HK-2 (cell line): ENCODE measurements around the gene NFIX.

Experiments used
- DNase-seq: peaks from one replicate; pipeline ENCODE4 v3.0.0-alpha.2; 2018; ENCODE audit not compliant: unreplicated experiment

The NFIX gene

DNA sequence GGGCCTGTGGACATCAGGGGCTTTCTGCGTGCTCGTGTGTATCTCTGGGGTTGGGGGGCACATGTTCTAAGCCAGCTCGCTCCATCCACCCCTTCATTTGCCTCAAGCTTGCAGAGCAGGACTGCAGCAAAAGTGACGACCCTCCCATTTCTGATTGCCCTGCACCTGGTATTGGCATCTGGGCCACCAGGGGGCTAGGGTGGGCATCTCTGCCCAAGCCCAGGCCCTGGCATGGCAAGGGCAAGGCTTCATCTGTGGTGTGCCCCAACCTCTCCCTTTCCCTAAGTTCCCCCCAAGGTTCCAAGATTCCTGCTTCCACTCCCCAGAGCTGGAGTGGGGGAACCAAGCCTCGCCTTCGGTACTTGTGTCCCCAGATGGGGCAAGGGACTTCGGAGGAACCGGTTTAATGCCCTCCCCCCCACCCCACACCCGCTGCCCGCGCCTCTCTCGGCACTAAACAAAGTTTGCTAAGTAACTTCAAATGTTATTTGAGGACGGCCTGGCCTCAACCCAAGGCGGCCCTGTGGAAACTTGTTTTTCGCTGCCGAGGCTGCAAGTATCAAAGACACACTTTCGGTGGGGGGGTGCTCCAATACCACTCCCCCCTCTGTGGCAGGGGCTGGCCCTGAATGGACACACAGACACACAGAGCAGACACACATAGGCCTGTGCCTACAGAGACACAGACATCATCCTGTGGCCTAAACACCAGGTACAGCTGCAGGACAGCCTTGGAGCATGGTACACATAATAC is 12.2 kb downstream of the NFIX start:
- DNase-seq: no peak

DNA sequence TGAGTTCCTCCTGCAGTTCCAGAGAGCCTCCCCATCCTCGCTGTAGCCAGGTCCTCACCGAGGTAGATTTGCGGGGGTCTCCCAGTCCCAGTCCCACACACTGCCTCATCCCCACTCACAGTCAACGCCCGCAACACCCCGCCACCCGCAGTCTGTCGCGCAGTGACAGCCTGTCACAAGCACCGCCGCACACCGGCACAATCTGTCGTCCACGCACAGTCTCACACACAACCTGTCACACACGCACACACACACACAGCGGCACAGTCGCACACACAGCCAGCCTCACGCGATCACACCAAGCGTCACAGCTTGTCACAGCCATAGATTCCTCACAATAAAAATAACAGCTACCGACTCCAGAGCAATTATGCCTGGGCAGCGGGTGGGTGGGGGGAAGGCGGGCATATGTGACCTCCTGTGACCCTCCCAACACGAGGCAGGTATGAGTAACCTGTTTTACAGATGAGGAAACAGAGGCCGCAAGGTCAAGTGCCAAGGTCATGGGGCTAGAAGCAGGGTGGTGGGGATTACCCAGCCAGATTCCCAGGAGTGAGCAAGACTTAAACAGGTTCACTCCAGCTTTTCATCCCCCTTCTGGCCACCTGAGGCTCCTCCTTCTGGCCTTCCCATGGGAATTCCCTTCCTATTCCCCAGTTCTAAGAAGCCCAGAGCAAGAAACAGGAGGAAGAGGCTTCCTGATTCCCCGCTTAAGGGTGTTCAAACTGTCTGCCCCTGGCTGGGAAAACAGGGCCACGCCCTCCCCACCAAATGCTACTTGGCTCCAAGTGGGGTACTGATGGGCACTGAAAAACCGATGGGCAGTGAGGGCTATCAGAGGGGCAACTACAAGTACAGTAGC is 13.9 kb downstream of the NFIX start:
- DNase-seq: no peak

DNA sequence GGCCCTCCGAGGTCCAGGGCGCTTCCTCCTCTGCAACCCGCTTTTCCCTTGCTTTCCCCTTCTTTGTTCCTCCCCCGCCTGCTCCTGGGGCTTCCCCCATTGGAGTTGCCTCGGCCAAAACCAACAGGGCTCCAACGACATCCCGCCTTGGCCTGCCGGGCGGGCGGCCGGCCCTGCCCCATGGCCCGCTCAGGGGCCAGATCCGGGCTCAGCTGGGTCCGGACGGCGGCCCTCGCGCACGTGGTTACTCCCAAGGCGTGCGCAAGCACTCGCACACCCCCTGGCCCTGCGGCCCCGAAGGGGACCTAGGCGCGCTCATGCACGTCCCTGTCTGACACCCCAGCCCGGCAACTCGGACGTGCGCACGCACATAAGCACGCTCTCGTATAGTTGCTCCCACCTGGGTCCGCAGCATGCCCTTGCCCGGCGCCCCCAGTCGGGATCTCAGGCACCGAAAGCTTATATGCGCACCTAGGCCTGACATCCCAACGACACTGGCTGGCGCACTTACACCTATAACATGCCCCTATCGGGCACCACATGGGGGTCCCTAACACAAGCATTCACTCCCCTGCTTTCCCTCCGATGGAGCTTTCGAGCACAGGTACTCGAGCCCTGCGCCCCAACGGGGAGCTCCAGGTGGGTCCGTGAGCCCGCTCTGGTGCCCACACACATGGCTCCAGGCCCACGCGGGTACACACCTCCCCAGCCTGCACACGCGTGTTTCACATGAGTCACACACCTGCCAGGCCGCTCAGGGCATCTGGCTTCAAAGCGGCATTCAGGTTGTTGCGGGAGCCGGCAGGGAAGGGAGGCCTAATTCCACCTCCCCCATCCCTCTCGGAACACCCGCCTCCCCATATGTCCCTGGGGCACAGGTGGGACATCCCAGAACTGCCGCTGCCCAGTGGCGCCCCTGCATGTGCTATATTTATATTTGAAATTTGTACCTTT is 15.0 kb downstream of the NFIX start:
- DNase-seq: no peak

DNA sequence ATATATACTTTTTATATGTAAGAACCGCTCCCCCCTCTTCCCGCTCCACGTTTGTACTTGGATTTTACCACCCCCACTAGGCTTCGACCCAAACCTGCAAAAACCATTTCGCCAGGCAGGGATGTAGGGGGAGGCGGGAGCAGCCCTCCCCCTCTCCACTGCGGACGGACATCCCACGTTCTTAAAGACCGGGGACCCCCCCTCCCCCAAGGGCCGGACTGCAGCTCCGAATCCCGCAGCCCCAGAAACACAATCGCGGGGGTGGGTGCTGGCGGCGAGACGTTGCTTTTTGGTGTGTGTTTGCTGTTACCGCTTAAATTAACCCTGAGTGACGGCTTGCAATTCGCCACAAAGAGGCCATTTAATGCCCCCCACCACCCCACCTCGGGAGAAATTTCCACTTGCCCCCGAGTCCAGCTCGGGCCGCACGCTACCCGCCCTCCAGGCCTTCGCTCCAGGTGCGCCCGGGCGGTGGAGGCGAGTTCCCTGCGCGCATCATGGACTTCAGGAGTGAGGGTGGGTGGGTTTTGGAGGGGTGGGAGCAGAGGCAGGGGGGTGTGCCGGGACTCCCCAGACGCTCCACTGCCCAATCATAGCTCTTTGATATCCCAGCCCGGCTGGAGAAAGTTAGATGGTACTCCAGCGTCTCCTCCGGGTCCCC is 15.8 kb downstream of the NFIX start:
- no peak for DNase-seq

DNA sequence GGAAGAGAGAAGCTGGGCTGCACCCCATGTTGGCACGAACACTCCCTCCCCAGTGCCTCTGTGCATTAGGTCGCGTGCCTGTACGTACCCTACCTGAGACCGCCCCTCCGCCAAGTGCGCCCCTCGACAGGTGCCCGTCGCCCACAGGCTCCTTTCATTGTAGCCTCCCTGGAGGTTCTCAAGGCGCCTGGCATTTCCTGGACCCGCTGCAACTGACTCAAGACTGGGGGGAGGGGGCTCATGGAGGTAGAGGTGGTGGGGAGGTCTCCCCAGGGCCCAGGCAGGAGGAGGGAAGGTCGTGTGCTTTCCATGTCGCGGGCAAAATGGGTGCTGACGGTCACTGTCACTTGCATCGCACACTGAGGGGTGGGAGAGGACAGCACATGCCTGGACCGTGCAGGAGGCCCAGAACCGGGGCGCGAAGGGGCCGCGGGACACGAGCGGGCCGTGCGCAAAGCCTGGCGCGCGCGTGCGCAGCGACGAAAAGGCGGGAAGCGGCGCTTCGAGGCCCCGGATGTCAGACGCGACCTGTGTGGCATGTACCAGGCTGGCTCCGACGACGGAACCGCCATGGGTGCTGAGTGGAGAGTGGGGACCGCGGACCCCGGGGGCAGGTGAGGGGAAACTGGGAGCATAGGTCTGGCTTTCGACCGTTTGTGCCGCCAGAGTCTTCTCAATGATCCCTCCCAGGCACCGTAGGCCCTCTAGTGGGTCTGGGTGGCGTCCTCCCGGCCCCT is 16.5 kb downstream of the NFIX start:
- no peak for DNase-seq

DNA sequence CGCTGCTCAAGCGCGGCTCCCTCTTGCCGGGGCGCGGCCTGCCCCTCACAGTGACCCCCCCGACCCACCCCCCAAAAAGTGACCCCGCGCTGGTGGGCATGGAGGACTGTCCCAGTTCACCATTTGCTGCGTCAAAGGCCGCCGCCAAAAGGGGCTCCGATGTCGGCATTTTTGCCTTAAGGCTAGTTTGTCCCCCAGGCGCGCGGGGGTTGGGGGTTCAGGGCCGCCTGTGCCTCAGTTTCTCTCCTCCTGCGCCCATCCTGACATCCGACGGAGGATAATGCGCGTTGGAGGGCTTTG is 17.1 kb downstream of the NFIX start:
- DNase-seq: no peak

DNA sequence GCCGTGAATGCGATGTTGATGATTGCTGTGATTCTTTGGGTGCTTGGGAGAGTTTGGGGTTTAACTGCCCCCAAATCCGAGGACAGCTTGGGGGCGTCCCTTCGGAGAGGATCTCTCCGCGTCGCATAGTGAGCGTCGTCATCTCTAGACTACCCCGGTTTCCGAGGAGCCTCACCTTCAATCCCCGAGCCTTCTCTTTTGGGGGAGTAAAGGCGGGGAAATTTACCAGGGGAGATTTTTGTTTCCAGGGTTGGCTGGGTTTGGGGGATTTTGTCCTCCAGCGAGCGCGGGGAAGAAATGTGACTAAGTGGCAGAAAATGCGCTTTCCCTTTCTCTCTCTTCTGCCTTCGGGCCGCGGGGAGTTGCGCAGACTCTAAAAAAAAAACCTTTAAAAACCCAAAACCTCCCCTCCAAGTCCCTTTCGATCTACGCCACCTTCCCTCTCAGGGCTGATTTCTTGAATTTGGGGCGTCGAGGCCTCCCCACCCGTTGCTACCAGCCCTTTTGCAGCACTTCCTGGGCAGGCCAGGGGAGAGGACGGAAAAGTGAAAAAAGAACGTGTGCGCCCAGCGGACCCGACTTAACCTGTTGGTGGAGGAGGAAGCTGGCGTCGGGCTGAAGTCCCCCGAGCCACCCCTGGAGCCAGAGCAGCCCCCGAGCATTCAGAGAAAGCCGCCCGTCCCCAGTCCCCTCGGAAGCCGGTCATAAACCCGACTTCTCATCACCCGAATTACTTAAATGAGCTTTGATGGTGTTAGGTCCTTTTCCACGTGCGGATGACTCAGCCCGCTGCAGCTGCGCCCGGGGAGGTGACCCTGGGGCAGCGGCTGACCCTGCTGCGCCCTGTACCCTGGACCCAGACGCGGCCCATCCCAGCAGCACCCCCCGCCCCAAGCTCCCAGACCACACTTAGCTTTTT is 17.7 kb downstream of the NFIX start:
- DNase-seq: peak; percentile 58

DNA sequence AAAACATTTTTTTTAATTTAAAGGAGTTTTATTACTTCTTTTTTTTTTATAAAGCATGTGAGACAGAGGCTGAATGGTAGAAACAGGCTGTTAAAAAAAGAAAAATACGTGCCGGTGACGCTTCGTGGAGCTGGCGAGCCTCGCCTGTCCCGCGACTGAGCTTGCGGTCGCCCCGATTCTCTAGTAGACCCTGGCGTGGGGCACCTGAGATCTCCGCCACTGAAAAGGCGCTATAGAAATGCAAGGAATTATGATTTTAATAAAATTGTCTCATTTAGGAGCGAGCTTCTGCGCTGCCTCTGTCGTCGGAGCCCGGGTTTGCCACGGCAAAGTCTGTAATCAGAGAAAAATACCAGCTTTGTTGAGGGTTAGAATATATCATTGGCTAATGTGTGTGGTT is 18.4 kb downstream of the NFIX start:
- DNase-seq: no peak

DNA sequence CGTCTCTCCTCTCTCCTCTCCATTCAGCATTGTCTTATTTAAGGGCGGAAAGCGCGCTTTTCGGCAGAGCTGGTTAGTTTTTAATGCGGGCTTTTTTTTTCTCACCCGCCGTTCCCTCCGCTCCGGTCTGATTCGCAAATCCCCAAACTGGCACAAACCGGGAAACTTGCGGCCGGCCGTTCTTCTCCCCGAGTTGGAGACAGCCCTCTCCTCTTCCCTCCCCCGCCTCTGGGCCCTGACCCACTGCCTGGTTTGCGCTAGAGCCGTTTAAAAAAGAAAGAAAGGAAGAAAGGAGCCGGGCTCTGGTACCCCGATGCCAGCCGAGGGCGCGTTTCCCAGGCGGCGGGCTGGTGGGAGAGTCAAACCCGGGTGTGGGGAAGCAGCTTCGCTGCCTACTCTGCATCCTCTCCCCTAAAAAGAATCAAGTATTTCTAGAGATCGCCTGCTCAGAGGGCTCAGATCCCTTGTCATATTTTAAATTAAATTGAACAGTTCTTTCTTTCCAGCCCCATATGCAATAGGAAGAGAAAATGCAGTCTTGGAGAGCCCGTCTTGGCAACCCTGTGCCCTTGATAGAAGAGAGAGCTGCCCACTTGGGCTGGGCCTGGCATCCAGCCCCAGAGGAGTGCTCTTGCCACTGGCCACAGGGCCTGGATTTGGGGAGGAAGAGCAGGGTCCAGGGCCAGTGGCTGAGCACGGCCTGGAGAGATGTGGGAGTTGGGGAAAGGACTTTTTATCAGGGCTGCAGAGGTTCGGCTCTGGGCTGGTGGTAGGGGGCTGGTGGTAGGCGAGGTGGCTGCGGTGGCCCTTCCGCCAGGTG is 19.0 kb downstream of the NFIX start:
- no peak for DNase-seq

DNA sequence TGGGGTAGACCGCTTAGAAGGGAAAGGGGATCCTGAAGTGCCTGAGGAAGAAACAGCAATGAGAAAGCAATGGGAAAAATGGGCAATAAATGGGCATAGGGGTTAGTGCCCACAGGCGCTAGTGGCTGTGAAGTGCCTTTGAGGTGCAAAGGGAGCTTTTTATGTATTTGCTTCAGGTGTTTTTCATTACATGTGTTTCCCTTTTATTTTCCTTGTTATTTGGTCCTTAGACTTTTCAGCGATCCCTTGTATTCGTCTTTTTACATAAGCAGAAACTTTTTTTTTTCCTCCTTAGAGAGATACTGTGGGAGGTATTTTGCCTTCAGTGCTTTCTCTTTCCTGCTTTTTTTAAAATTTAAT is 19.6 kb downstream of the NFIX start:
- DNase-seq: no peak

DNA sequence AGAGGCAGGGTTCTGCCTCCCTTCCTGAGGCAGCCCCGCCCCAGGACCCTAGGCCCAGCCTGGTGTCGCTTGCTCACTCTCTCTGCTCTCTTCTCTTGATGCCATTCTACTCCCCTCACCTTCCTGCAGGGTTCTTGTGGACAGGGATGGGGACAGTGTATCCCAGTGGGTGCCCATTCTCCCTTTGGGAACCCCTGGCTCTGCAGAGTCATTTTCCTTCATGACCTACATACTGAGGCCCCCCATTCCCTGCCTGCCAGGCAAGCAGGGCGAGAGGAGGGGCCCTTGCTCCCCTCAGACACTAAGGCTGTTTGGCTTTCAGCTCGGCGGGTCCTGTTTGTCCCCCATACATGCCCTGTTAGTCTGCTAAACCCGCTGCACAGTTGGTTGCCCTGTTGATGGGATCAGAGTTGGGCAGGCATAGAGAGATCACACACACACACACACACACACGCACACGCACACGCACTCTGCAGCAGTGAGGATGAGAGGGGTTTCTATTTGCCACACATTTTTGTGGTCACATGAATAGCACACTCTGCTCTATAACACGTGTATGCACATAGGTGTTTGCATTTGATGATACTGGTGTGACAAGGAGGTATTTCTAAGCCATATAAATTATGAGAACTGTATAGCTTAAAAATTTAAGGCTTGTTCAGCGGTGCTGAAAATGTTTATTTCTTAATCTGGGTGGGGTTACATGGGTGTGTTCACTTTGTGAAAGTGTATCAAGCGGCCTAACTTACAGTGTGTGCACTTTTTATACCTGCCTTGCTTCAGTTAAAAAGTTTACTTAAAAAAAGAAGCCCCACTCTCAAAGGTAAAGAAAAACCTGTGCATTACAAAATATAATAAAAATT is 20.3 kb downstream of the NFIX start:
- DNase-seq: no peak

DNA sequence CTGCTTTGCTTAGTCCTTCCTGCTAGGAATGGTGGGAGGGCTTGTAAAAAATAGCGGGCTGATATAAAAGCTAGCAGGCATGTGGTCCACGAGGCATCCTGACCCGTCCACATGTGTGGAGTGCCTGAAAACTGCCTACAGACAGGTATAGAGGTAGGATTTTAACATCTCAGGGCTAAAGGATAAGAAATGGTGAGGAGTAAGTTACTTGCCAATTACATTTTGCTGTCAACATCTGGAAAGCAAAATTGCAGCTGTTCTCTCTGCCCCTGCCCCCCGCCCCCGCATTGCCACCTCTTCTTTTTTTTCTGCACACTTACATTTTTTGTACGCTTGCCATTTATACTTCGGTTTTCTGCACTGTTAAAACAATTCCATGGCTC is 21.0 kb downstream of the NFIX start:
- DNase-seq: no peak

DNA sequence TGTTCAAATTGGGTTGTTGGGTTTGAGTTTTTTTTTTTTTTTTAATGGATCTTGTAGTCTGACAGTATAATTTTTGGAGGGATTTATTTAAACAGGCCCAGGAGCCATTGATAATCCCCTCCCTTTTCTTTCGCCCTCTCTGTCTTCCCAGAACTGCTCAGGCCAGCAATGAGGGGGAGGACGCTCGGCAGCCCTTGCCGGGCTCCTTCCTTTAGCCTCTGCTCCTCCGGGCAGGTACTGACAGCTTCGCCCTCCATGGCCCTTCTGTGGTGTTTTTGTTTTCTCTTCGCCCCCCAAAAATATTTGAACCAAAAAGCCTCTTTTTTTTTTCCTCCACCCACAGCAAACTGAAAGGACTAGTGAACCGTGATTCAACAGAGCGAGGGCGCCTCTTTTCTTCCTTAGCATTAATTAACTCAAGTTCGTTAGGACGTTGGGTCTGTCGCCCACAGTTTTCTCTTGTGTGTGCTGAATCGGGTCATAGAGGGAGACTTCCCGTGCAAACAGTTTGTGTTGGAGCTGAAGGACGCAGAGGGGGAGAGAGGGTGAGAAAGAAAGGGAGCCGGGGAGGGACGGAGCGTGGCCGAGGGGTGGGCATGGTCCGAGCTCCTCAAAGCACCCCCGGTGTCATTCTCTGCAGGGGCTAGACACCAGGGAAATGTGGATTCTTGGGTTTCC is 21.5 kb downstream of the NFIX start:
- no peak for DNase-seq

DNA sequence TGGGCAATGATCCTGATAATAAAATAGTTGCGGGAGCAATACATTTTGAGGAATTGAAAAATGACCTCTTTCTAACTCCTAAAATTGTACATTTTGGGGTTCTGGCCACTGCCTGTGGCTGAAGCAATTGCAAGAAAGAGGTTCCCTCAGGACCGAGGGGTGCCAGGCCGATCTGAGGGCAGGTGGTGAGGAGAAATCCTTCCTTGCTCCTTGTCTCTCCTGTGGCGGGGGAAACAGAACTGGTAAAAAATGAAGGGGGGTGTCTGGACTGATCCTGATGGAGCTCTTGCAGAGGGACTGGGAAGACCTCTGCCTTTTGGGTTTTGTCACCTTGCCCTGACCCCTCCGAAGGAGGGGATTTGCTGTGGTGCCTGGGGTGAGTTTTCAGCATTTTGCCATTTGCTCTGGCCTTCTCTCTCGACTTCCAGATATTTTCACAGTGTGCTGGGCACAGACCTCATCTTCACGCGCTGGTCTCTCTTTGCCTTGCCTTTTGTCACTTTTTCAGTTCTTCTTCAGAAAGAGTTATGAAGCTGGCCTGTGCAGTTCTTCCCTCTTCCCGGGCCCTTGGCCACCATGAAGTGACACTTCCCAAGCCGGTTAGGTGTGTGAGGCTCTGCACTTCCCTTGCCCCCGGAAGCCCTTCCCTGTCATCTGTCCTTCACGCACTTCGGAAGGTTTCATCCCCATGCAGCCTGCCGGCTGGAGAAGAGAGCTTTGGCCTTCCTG is 22.2 kb downstream of the NFIX start:
- no peak for DNase-seq

DNA sequence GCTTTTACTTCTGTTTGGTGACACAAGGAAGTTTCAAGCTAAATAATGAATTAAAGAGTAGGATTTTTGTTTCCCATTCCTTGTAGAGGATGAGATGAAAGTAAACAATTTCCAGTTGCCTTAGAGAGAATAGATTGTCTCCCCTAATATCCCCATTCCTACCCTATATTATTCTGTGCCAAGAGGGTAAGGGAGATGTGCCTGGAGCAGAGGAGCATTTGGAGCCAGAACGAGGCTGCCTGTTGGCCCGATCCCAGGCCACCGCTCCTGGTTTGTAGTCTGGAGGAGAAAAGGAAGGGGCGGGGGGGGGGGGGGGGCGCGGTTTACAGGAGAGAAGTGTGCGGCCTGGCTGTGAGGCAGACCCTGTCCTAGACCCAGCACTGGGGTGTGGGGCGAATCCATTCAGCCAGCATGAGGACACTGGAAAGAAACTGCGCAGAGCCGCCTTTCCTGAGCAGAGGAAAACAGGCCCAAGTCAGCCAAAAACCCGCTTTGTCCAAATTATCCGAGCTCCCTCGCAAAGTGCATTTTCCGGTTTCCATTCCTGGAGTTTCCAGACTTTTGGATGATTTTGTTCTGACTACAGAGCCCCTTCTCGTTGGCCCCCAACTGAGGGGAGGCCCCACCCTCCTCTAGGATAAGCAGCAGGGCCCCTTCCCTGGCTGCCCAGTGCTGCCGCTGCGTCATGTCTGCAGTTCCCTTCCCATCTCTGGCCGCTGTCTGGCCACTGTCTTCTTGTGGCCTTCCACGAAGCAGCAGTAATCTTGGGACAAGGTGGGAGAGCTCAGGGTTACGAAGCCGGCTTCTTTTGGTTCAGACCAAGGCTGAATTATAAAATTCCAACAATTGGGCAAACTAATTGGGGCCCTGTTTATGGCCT is 23.0 kb downstream of the NFIX start:
- no peak for DNase-seq

DNA sequence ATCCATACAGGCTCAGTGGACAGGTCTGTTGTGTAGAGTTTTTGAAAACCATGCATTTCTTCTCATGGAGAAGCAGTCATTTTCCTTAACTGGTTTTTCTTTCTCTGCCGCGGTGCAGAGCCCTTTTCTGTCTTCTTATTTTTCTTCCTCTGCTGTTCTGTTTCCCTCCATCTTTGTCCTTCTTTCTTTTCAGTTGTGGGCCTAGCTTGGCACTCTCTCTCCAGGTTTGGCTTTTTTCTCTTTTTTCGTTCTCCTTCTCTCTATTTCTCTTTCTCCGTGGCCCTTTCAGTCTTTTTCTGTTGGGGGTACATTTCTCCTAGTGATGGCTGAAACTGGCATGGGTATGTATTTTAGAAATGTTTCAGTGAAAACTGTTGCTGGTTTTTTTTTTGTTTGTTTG is 24.1 kb downstream of the NFIX start:
- no peak for DNase-seq
